Measurements from ENCODE around the gene KYNU.
"Not testable (repeated sequence)": the region's sequence is repeated elsewhere in the genome, so short reads cannot be mapped to it uniquely, and the experiment has no call there.

KYNU gene

GRCh38 chr2:142878031-142878678 is 691 bp downstream of the KYNU start:
- H3K4me1 ChIP-seq (ENCODE audit: control insufficient read depth, insufficient read depth, low read length, poor library complexity, severe bottlenecking), result no peaks in the 10 kb centered on the region
- H3K27ac ChIP-seq (ENCODE audit: insufficient read depth, low read length, poor library complexity, severe bottlenecking), result no peak overlapping the region
- H3K36me3 ChIP-seq (ENCODE audit: control insufficient read depth, insufficient read depth, low read length), result no peaks in the 10 kb centered on the region
- no peak for DNase-seq
- H3K9me3 ChIP-seq (ENCODE audit: control insufficient read depth, low read length), result no peaks in the 10 kb centered on the region
- H3K4me3 ChIP-seq (ENCODE audit: insufficient read depth, low read depth, low read length, poor library complexity, severe bottlenecking), result no peak overlapping the region
- H3K27me3 ChIP-seq (replicated peaks; ENCODE audit: control insufficient read depth, insufficient read depth, low read length, poor library complexity, severe bottlenecking), result no peaks in the 10 kb centered on the region

- H3K27me3 ChIP-seq (replicated peaks; ENCODE audit: control insufficient read depth, insufficient read depth, low read length, poor library complexity, severe bottlenecking), result no peaks in the 10 kb centered on the region
- H3K27ac ChIP-seq (ENCODE audit: insufficient read depth, low read length, poor library complexity, severe bottlenecking), result no peak overlapping the region
- H3K9me3 ChIP-seq (ENCODE audit: control insufficient read depth, low read length), result no peaks in the 10 kb centered on the region
- no peaks in the 10 kb centered on the region for H3K4me1 ChIP-seq (ENCODE audit: control insufficient read depth, insufficient read depth, low read length, poor library complexity, severe bottlenecking)
- no peak for DNase-seq
- no peak overlapping the region for H3K4me3 ChIP-seq (ENCODE audit: insufficient read depth, low read depth, low read length, poor library complexity, severe bottlenecking)
- H3K36me3 ChIP-seq (ENCODE audit: control insufficient read depth, insufficient read depth, low read length), result no peaks in the 10 kb centered on the region
Measured at GRCh38 chr2:142879151-142879550, 1.7 kb downstream of the KYNU start.

DNA sequence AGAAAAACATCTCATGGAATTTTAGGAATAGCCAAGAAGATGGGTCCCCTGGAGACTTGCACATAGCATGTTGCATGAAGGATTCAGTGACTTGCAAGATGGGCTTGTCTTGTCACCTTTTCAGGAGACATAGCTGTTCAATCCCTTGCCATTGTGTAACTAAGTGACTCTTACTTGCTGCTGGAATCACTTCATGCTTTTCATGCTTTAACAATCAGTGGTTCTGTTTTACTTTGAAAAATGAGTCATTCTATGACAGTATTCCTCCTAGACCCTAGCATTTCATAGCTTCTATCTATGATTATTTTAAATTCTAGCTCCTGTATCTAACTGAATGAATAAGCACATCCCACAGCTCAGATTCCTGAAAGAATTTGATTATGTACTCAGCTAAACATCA is 2.8 kb downstream of the KYNU start:
- Histone ChIP-seq H3K27ac (ENCODE audit: insufficient read depth, low read length, poor library complexity, severe bottlenecking) (no peak overlapping the region), H3K27me3 (replicated peaks; ENCODE audit: control insufficient read depth, insufficient read depth, low read length, poor library complexity, severe bottlenecking) (no peaks in the 10 kb centered on the region), H3K9me3 (ENCODE audit: control insufficient read depth, low read length) (no peaks in the 10 kb centered on the region), H3K4me1 (ENCODE audit: control insufficient read depth, insufficient read depth, low read length, poor library complexity, severe bottlenecking) (no peaks in the 10 kb centered on the region), H3K4me3 (ENCODE audit: insufficient read depth, low read depth, low read length, poor library complexity, severe bottlenecking) (no peak overlapping the region), H3K36me3 (ENCODE audit: control insufficient read depth, insufficient read depth, low read length) (no peaks in the 10 kb centered on the region)
- DNase-seq, result no peak

DNA sequence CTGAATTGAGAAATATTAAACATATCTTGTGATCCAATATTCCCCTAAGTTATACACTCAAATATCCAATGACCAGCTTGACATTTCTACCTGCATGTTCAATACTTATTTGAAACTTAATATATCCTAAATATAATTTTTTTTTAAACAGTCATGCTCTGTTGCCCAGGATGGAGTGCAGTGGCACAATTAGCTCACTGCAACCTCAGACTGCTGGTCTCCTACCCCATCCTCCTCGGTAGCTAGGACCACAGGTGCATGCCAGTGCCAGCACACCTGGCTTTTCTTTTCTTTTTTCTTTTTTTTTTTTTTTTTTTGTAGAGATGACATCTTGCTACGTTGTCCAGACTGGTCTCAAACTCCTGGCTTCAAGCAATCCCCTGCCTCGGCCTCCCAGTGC is 4.2 kb downstream of the KYNU start:
- no peaks in the 10 kb centered on the region for H3K9me3 ChIP-seq (ENCODE audit: control insufficient read depth, low read length)
- H3K36me3 ChIP-seq (ENCODE audit: control insufficient read depth, insufficient read depth, low read length), result no peaks in the 10 kb centered on the region
- no peaks in the 10 kb centered on the region for H3K4me1 ChIP-seq (ENCODE audit: control insufficient read depth, insufficient read depth, low read length, poor library complexity, severe bottlenecking)
- H3K4me3 ChIP-seq (ENCODE audit: insufficient read depth, low read depth, low read length, poor library complexity, severe bottlenecking), result no peak overlapping the region
- H3K27ac ChIP-seq (ENCODE audit: insufficient read depth, low read length, poor library complexity, severe bottlenecking), result no peak overlapping the region
- no peaks in the 10 kb centered on the region for H3K27me3 ChIP-seq (replicated peaks; ENCODE audit: control insufficient read depth, insufficient read depth, low read length, poor library complexity, severe bottlenecking)
- no peak for DNase-seq

GRCh38 chr2:142882500-142882899 is 5.0 kb downstream of the KYNU start:
- H3K4me3 ChIP-seq (ENCODE audit: insufficient read depth, low read depth, low read length, poor library complexity, severe bottlenecking); H3K9me3 ChIP-seq (ENCODE audit: control insufficient read depth, low read length); H3K4me1 ChIP-seq (ENCODE audit: control insufficient read depth, insufficient read depth, low read length, poor library complexity, severe bottlenecking); H3K27me3 ChIP-seq (replicated peaks; ENCODE audit: control insufficient read depth, insufficient read depth, low read length, poor library complexity, severe bottlenecking); H3K36me3 ChIP-seq (ENCODE audit: control insufficient read depth, insufficient read depth, low read length); H3K27ac ChIP-seq (ENCODE audit: insufficient read depth, low read length, poor library complexity, severe bottlenecking); DNase-seq: not testable (repeated sequence)

- no peak for DNase-seq
- no peak overlapping the region for H3K27ac ChIP-seq (ENCODE audit: insufficient read depth, low read length, poor library complexity, severe bottlenecking)
- H3K9me3 ChIP-seq (ENCODE audit: control insufficient read depth, low read length), result no peaks in the 10 kb centered on the region
- no peaks in the 10 kb centered on the region for H3K36me3 ChIP-seq (ENCODE audit: control insufficient read depth, insufficient read depth, low read length)
- H3K27me3 ChIP-seq (replicated peaks; ENCODE audit: control insufficient read depth, insufficient read depth, low read length, poor library complexity, severe bottlenecking), result no peaks in the 10 kb centered on the region
- H3K4me3 ChIP-seq (ENCODE audit: insufficient read depth, low read depth, low read length, poor library complexity, severe bottlenecking), result no peak overlapping the region
- H3K4me1 ChIP-seq (ENCODE audit: control insufficient read depth, insufficient read depth, low read length, poor library complexity, severe bottlenecking), result no peaks in the 10 kb centered on the region
Measured at GRCh38 chr2:142883526-142883925, 6.1 kb downstream of the KYNU start.

- H3K9me3 ChIP-seq (ENCODE audit: control insufficient read depth, low read length), result no peaks in the 10 kb centered on the region
- no peaks in the 10 kb centered on the region for H3K27me3 ChIP-seq (replicated peaks; ENCODE audit: control insufficient read depth, insufficient read depth, low read length, poor library complexity, severe bottlenecking)
- no peaks in the 10 kb centered on the region for H3K36me3 ChIP-seq (ENCODE audit: control insufficient read depth, insufficient read depth, low read length)
- H3K27ac ChIP-seq (ENCODE audit: insufficient read depth, low read length, poor library complexity, severe bottlenecking), result no peak overlapping the region
- no peaks in the 10 kb centered on the region for H3K4me1 ChIP-seq (ENCODE audit: control insufficient read depth, insufficient read depth, low read length, poor library complexity, severe bottlenecking)
- H3K4me3 ChIP-seq (ENCODE audit: insufficient read depth, low read depth, low read length, poor library complexity, severe bottlenecking), result no peak overlapping the region
- DNase-seq, result no peak
Measured at GRCh38 chr2:142885543-142885942, 8.1 kb downstream of the KYNU start.

DNA sequence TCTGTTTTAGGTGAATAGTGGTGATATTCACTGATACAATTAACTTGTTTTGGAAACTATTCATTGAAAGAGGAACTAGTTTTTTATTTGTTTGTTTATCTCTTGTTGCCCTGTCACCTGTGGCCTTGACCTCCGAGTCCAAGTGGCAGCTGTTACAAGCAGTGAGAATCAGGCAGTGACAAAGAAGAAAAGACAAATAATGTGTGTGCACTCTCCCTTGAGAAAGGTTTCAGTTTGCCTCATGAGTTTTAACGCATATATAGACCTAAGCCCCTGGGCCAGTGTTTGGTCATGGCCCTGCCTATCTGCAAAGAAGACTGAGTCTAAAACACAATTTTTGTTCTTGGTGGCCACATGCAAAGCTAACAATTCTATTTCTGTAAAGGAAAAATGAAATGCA is 15.3 kb downstream of the KYNU start:
- no peaks in the 10 kb centered on the region for H3K4me1 ChIP-seq (ENCODE audit: control insufficient read depth, insufficient read depth, low read length, poor library complexity, severe bottlenecking)
- no peak overlapping the region for H3K4me3 ChIP-seq (ENCODE audit: insufficient read depth, low read depth, low read length, poor library complexity, severe bottlenecking)
- H3K27ac ChIP-seq (ENCODE audit: insufficient read depth, low read length, poor library complexity, severe bottlenecking), result no peak overlapping the region
- no peaks in the 10 kb centered on the region for H3K9me3 ChIP-seq (ENCODE audit: control insufficient read depth, low read length)
- no peaks in the 10 kb centered on the region for H3K27me3 ChIP-seq (replicated peaks; ENCODE audit: control insufficient read depth, insufficient read depth, low read length, poor library complexity, severe bottlenecking)
- no peak for DNase-seq
- no peaks in the 10 kb centered on the region for H3K36me3 ChIP-seq (ENCODE audit: control insufficient read depth, insufficient read depth, low read length)

DNA sequence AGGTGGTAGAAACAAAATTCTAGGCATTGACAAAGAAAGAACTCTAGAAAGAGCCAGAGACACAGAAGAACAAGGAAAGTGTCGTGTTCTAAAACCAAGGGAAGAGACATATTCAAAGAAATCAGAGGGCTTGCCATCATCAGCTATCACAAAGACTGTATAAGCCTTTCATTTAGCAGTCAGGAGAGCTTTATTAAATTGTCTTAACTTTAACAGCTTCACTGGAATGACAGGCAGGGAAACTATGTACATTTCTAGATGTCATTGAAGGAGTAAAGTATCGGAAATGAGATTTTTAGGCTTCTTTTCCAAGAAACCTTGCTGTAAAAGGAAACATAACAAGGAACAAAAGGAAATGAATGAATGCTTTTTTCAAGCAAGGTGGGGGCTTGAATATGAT is 15.8 kb downstream of the KYNU start:
- Histone ChIP-seq H3K9me3 (ENCODE audit: control insufficient read depth, low read length) (no peaks in the 10 kb centered on the region), H3K4me1 (ENCODE audit: control insufficient read depth, insufficient read depth, low read length, poor library complexity, severe bottlenecking) (no peaks in the 10 kb centered on the region), H3K27me3 (replicated peaks; ENCODE audit: control insufficient read depth, insufficient read depth, low read length, poor library complexity, severe bottlenecking) (no peaks in the 10 kb centered on the region), H3K36me3 (ENCODE audit: control insufficient read depth, insufficient read depth, low read length) (no peaks in the 10 kb centered on the region), H3K27ac (ENCODE audit: insufficient read depth, low read length, poor library complexity, severe bottlenecking) (no peak overlapping the region), H3K4me3 (ENCODE audit: insufficient read depth, low read depth, low read length, poor library complexity, severe bottlenecking) (no peak overlapping the region)
- no peak for DNase-seq

- no peaks in the 10 kb centered on the region for H3K36me3 ChIP-seq (ENCODE audit: control insufficient read depth, insufficient read depth, low read length)
- DNase-seq, result no peak
- no peak overlapping the region for H3K27ac ChIP-seq (ENCODE audit: insufficient read depth, low read length, poor library complexity, severe bottlenecking)
- H3K4me1 ChIP-seq (ENCODE audit: control insufficient read depth, insufficient read depth, low read length, poor library complexity, severe bottlenecking), result no peaks in the 10 kb centered on the region
- H3K27me3 ChIP-seq (replicated peaks; ENCODE audit: control insufficient read depth, insufficient read depth, low read length, poor library complexity, severe bottlenecking), result no peaks in the 10 kb centered on the region
- H3K4me3 ChIP-seq (ENCODE audit: insufficient read depth, low read depth, low read length, poor library complexity, severe bottlenecking), result no peak overlapping the region
- H3K9me3 ChIP-seq (ENCODE audit: control insufficient read depth, low read length), result no peaks in the 10 kb centered on the region
Measured at GRCh38 chr2:142897807-142898206, 20.3 kb downstream of the KYNU start.

All from effector memory CD4-positive, alpha-beta T cell (primary cell).